Measurements from ENCODE around the gene KCNK5.

KCNK5 gene

DNA sequence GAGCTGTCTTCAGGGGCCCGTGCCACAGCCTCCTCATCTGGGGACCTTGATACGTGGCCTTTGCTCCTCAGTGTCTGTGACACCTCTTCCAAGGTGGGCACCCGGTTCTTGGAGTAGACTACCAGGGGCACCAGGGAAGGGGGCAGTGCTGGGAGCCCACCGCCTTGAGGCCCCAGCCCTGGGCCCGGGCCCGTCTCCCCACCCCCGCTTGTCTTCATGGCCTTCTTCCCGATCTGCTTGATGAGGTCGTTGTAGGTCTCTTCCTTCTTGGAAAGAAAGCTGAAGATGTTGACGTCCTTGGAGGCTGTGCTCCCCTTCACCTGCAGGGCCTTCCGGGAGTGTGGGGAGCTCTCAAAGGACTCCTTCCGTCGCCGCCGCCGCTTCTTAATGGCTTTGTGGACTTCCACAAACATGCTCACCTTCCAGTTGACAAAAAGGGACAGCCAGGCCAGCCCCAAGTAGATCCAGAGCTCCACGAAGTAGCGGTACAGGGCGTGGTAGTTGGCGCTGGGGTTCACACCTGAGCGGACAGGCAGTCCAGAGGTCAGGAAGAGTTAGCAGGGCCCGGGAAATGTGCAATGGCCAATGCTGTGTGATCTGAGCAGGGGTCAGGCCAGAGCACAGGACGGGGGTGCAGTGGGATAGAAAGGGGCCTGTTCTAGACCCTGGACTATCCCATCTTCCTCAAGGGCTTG, 37.9 kb downstream of the KCNK5 start:
- H3K4me1 ChIP-seq (ENCODE audit: insufficient read depth, low read length) = no peaks in the 10 kb centered on the region; the same call in 1 of the 2 replicates
- H3K36me3 ChIP-seq (ENCODE audit: insufficient read depth, low read length) = peaks cover 20% of the 10 kb centered on the region
- no peak overlapping the region for H3K9ac ChIP-seq (ENCODE audit: low read depth, low read length)

DNA sequence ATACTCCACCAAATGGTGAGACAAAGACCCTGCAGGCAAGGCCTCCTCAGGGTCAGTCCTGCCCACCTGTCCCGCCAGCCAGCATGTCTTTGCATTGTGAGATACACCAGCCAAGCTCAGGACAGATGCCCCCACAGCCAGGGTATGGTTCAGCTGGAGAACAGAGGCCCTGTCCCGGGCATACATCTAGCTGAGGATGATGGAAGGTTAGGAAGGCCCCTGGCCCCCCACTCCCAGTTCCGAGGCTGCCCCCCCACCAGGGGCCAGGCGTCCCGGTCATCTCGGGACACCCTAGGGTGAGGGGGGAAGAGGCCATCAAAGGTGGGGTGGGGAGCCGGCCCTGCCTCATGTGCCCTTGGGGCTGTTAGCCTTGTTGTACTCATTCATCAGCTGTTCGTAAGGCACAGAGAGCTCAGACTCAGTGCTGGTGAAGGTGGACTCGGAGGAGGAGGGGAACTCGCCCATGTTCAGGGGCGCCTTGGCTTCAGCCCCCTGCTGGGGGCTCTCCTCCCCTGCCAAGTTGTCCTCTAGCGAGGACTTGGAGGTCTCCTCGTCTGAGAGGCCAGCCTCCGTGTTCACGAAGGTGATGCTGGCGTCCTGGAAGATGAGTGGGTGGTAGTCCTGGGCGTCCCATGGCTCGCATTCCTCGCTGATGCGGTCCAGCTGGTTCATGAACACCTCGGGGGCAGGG, 38.6 kb downstream of the KCNK5 start:
- Histone ChIP-seq H3K9ac (ENCODE audit: low read depth, low read length) (no peak overlapping the region), H3K36me3 (ENCODE audit: insufficient read depth, low read length) (peaks cover 20% of the 10 kb centered on the region), H3K4me1 (ENCODE audit: insufficient read depth, low read length) (no peaks in the 10 kb centered on the region; the same call in 1 of the 2 replicates), H3K9me3 (ENCODE audit: control insufficient read depth, insufficient read depth, low read length) (no peaks in the 10 kb centered on the region)

More for the DNA sequence above, 37.9 kb downstream of the KCNK5 start:
- H3K9me3 ChIP-seq (ENCODE audit: control insufficient read depth, insufficient read depth, low read length) = no peaks in the 10 kb centered on the region

DNA sequence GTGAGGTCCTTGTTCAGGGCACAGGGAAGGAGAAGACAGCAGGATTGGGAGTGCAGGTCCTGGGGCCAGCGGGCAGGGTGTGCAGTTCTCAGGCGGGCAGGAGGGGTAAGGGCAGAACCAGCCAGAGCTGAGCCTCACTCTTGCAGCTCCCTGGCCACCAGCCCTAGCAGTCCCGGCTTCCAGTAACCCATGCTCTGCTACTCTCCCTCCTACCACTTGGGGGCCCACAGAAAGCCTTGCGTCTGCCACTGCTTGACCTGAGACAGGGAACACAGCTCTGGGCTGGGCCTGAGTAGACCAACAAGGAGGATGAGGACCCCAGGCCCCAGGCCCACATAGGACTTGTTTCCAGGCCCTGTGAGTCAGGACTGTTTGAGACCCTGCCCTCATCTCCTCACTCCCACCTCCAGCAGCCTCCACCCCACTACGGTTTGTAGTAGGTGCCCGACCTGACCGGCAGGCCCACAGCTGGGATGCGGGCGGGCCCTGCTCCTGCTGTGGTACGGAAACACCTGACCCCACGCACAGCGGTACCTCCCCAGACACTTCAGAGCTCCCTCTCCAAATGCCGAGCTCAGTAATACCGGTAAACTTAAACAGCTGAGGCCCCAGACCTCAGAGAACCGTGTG, 39.2 kb downstream of the KCNK5 start:
- H3K9ac ChIP-seq (ENCODE audit: low read depth, low read length) = no peak overlapping the region
- no peaks in the 10 kb centered on the region for H3K9me3 ChIP-seq (ENCODE audit: control insufficient read depth, insufficient read depth, low read length)
- H3K36me3 ChIP-seq (ENCODE audit: insufficient read depth, low read length) = peaks cover 16% of the 10 kb centered on the region
- no peaks in the 10 kb centered on the region; the same call in 1 of the 2 replicates for H3K4me1 ChIP-seq (ENCODE audit: insufficient read depth, low read length)

DNA sequence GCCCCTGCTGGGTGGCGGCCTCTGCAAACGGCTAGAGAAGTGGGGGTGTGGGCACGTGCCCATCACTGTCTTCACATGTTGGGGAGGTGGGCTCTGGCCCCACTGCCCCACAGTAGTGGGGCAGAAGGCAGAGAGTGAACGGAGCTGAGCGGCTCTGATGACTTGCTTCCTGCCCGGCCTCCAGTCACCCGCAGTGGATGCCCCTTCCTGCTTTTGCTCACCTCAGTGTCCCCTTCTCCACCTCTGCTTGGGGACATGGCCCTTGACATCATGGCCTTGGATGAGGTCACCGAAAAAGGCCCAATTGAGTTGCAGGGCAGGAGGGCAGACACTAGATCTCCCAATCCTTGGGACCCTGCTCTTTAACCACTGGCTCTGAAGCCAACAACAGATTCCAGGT, 40.1 kb downstream of the KCNK5 start:
- Histone ChIP-seq H3K9me3 (ENCODE audit: control insufficient read depth, insufficient read depth, low read length) (no peaks in the 10 kb centered on the region), H3K4me1 (ENCODE audit: insufficient read depth, low read length) (no peaks in the 10 kb centered on the region; the same call in 1 of the 2 replicates), H3K9ac (ENCODE audit: low read depth, low read length) (no peak overlapping the region), H3K36me3 (ENCODE audit: insufficient read depth, low read length) (peaks cover 13% of the 10 kb centered on the region)

DNA sequence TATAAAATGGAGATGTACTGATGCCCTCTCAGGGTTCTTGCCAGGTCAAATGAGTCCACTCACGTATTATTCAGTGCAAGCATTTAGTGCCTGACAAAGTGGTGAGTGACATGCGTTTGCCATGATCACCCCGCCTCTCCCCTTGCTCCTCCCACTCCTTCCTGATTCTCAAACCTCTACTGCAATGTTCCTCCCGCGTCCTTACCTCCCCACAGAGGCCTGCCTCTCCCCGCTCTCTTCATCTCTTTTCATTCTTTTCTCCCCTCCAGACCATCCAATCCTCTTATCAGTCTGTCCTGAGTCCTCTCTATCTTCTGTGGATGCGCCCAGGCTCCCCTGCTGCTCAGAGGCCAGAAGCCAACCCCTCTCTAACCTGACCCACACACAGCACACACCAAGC, 40.7 kb downstream of the KCNK5 start:
- H3K9me3 ChIP-seq (ENCODE audit: control insufficient read depth, insufficient read depth, low read length) = no peaks in the 10 kb centered on the region
- H3K4me1 ChIP-seq (ENCODE audit: insufficient read depth, low read length) = no peaks in the 10 kb centered on the region; the same call in 1 of the 2 replicates
- H3K36me3 ChIP-seq (ENCODE audit: insufficient read depth, low read length) = peaks cover 13% of the 10 kb centered on the region
- no peak overlapping the region for H3K9ac ChIP-seq (ENCODE audit: low read depth, low read length)

DNA sequence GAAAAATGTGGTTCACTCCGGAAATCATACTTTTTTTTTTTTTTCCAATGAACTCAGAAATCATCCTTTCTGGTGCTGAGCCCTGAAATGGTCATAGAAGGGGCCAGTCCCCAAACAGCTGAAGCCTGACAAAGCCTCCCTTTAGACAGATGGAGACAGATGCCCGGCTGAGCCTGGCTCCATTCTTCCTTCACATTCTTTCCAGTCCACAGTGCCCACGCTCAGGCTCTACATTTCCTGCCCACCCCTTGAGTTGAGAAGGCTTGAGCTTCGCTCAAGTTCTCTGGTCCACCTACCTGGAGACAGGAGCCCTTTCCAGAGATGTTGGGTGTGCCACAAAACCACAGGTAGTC, 41.2 kb downstream of the KCNK5 start:
- Histone ChIP-seq H3K9me3 (ENCODE audit: control insufficient read depth, insufficient read depth, low read length) (no peaks in the 10 kb centered on the region), H3K9ac (ENCODE audit: low read depth, low read length) (no peak overlapping the region), H3K4me1 (ENCODE audit: insufficient read depth, low read length) (no peaks in the 10 kb centered on the region; the same call in 1 of the 2 replicates), H3K36me3 (ENCODE audit: insufficient read depth, low read length) (peaks cover 13% of the 10 kb centered on the region)

DNA sequence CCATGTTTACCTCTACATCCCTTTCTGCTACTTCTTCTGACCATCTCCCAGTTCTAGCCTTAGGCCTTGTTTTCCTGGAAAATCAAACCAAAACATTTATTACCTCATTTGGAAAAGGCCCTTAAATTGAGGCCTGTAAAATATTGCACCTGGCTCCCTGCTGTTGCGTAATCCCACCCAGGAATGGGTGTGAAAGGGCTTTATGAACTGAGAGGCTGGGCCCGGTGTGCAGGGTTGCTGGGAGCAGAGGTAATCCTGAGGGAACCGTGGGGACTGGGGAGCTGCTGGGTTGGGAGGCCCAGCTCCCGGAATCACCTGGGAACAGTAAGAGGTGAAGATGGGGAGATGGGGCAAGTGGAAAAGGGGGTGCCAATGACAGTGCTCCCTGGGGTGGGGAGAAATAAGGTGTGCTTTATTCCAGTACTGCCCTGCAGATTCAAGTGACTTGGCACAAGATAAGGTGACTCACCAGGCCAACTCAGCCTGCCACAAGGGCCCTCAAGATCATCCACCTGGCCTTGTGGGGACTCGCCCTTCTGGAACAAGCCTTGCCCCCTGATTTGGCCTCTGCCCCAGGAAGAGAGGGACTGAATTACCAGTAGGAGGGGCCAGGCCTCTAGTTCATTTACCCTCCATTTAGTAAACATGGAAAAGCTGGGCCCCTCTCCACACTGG, 44.2 kb downstream of the KCNK5 start:
- H3K4me1 ChIP-seq (ENCODE audit: insufficient read depth, low read length) = no peaks in the 10 kb centered on the region; the same call in 1 of the 2 replicates
- peaks cover 6% of the 10 kb centered on the region; the same call in 1 of the 2 replicates for H3K36me3 ChIP-seq (ENCODE audit: insufficient read depth, low read length)
- no peak overlapping the region for H3K9ac ChIP-seq (ENCODE audit: low read depth, low read length)
- H3K9me3 ChIP-seq (ENCODE audit: control insufficient read depth, insufficient read depth, low read length) = no peaks in the 10 kb centered on the region

DNA sequence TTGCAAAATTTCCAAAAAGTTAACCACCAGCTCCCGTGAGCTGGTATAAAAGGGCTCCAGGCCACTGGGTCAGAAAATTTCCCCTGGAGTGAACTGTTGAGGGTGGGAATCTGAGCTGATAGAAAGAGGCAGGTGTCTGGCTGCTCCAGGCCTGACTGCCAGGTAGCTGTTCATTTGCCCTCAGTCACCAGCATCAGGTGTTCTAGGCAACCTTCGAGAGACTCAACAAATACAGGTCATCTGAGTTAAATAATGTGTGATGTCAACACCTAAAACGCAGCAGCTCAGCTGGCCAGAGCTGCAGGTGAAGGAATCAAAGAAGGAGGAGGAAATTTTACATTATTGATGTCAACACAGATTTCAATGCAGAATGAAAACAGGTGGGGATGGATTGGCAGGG, 46.7 kb downstream of the KCNK5 start:
- Histone ChIP-seq H3K4me1 (ENCODE audit: insufficient read depth, low read length) (peaks cover 7% of the 10 kb centered on the region; the same call in 1 of the 2 replicates), H3K9ac (ENCODE audit: low read depth, low read length) (no peak overlapping the region), H3K36me3 (ENCODE audit: insufficient read depth, low read length) (no peaks in the 10 kb centered on the region), H3K9me3 (ENCODE audit: control insufficient read depth, insufficient read depth, low read length) (0 out of 2 replicates have a peak, but pooled peaks cover under 1% of the 10 kb centered on the region)

DNA sequence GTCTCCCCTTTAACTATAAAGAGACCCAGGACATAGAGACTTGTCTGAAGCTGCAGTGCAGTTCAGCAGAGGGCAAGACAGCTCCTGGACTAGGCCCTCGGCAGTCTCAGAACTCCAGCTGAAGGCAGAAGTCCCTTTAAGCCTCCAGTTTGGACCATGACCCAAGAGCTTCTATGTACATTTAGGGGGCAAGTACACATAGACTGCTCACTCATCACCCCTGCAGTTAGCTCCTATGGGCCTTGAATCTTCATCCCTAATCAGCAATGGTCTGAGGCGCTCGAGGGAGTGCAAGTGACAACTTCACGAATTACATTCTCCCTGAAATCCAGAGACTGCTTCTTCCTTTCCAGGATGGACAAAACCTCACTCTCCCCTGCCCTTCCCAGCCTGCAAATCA, 47.4 kb downstream of the KCNK5 start:
- no peaks in the 10 kb centered on the region for H3K36me3 ChIP-seq (ENCODE audit: insufficient read depth, low read length)
- H3K4me1 ChIP-seq (ENCODE audit: insufficient read depth, low read length) = peaks cover 7% of the 10 kb centered on the region; the same call in 1 of the 2 replicates
- H3K9me3 ChIP-seq (ENCODE audit: control insufficient read depth, insufficient read depth, low read length) = peaks cover 8% of the 10 kb centered on the region
- H3K9ac ChIP-seq (ENCODE audit: low read depth, low read length) = no peak overlapping the region

DNA sequence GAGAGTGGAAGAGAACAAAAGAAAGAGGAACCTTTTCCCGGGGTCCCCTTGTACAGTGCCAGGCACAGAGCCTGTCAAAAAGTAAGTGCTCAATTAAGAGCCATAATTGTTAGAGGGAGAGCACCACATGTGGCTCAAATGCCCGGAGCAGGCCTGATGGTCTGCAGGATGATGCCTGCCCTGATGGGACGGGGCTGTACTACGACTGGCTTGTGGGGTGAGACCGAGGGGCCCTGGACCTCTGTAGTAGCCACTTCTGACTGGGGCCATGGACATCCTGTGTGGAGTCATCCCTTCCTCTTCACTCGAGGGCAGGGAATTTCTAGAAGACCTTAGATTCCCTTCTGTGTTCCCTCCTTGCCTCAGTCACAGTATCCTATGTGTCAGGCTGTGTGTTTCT, 47.9 kb downstream of the KCNK5 start:
- Histone ChIP-seq H3K9me3 (ENCODE audit: control insufficient read depth, insufficient read depth, low read length) (peaks cover 10% of the 10 kb centered on the region), H3K9ac (ENCODE audit: low read depth, low read length) (no peak overlapping the region), H3K4me1 (ENCODE audit: insufficient read depth, low read length) (peaks cover 7% of the 10 kb centered on the region; the same call in 1 of the 2 replicates), H3K36me3 (ENCODE audit: insufficient read depth, low read length) (no peaks in the 10 kb centered on the region)

DNA sequence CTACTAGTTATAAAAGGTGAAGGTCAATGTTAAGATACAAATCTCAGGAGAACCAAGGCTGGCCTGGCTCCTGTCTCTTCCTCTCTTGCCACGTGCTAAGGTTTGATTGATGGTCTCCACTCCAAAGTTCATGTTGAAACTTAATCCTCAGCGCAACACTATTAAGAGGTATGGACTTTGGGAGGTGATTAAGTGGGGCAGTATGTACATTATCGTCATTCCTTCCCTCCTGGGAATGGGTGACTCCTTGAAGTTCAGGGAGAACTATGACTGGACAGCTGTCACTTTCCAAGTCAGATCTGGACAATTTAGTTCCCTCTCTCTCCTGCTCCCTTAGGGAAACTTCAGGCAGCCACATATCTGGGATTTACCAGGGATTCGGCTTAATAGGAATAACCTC, 50.5 kb downstream of the KCNK5 start:
- Histone ChIP-seq H3K4me1 (ENCODE audit: insufficient read depth, low read length) (peaks cover 7% of the 10 kb centered on the region; the same call in 1 of the 2 replicates), H3K9ac (ENCODE audit: low read depth, low read length) (no peak overlapping the region), H3K36me3 (ENCODE audit: insufficient read depth, low read length) (no peaks in the 10 kb centered on the region), H3K9me3 (ENCODE audit: control insufficient read depth, insufficient read depth, low read length) (peaks cover 10% of the 10 kb centered on the region)

DNA sequence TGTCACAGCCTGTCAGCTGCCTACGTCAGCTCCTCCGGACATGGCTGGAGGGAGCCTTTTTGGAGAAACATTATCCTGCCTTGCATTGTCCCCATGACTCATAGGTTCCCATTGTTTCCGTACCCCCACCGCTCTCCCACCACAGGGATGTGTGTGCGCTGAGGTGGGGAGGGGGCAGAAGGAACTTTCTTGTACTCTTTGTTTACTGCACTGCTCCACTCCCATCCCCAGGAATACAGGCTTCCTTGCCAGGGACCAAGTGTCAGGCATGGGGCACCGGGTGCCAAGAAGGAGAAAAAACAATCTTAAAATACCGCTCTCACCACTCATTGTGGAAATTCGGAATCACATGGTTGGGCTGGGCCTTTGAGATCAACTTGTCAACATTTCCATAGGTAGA, 51.0 kb downstream of the KCNK5 start:
- peaks cover 7% of the 10 kb centered on the region; the same call in 1 of the 2 replicates for H3K4me1 ChIP-seq (ENCODE audit: insufficient read depth, low read length)
- no peak overlapping the region for H3K9ac ChIP-seq (ENCODE audit: low read depth, low read length)
- peaks cover 10% of the 10 kb centered on the region for H3K9me3 ChIP-seq (ENCODE audit: control insufficient read depth, insufficient read depth, low read length)
- H3K36me3 ChIP-seq (ENCODE audit: insufficient read depth, low read length) = no peaks in the 10 kb centered on the region

DNA sequence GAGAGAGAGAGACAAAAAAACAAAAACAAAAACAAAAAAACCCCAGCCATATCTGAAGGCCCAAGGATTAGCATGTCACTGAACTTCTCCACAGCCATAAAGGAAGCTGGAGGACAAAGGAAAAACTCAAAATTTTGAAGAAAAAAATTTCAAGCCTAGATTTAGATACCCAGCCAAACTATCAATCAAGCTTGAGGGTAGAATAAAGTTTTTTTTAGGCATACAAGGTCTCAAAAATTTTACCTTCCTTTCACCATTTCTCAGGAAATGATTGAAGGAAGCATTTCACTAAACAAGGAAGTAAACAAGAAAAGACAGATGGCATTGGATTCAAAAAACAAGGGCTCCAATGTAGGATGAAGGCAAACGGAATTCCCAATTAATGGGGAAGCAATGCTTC, 52.1 kb downstream of the KCNK5 start:
- H3K9me3 ChIP-seq (ENCODE audit: control insufficient read depth, insufficient read depth, low read length) = peaks cover 10% of the 10 kb centered on the region
- H3K36me3 ChIP-seq (ENCODE audit: insufficient read depth, low read length) = no peaks in the 10 kb centered on the region
- H3K9ac ChIP-seq (ENCODE audit: low read depth, low read length) = no peak overlapping the region
- peaks cover 7% of the 10 kb centered on the region; the same call in 1 of the 2 replicates for H3K4me1 ChIP-seq (ENCODE audit: insufficient read depth, low read length)

DNA sequence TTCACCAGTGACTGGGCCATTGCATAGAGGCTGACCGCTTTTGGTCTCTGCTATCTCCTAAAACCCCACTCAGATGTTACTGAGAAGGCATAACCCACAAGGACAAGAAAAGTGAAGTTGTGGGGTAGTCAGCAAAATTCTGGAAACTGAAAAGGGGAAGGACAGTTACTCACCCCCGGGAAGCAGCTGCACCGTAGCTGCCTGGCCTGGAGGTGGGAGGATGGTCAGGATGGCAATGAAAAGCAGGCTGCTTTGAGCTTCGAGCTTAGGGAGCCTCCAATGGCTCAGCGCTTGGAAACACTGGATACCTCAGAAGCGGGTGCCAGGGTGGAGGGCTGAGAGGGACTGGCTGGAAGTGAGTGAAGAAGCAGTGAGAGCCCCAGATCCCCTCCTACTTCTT, 56.0 kb downstream of the KCNK5 start:
- no peak overlapping the region for H3K9ac ChIP-seq (ENCODE audit: low read depth, low read length)
- H3K36me3 ChIP-seq (ENCODE audit: insufficient read depth, low read length) = no peaks in the 10 kb centered on the region
- H3K4me1 ChIP-seq (ENCODE audit: insufficient read depth, low read length) = peaks cover 4% of the 10 kb centered on the region; the same call in 1 of the 2 replicates
- peaks cover 14% of the 10 kb centered on the region for H3K9me3 ChIP-seq (ENCODE audit: control insufficient read depth, insufficient read depth, low read length)
